HG02571 (cell line): ENCODE measurements around the gene CCDC171.
"Not testable (repeated sequence)": the region's sequence is repeated elsewhere in the genome, so short reads cannot be mapped to it uniquely, and the experiment has no call there.

ENCODE experiments used
- ATAC-seq: cut with Tn5 transposase; IDR thresholded peaks from one replicate; pipeline ENCODE4 v1.9.1; 2021; ENCODE audit warnings: mild to moderate bottlenecking, moderate library complexity; ENCODE audit not compliant: unreplicated experiment

CCDC171 gene

GRCh38 chr9:15552636-15553527 is at the start of gene CCDC171:
Gene CCDC171, plus strand, starts transcription at chr9:15553043. Its CDS starts 11,046 bp downstream, at chr9:15564089.
- peak; percentile 82 for ATAC-seq

- no peak for ATAC-seq
These were observed 46.9 kb upstream of the CCDC171 start for GRCh38 chr9:15505921-15506320.

- peak; percentile 50 for ATAC-seq
These were observed 42.7 kb upstream of the CCDC171 start for GRCh38 chr9:15509931-15510788.

GRCh38 chr9:15510789-15511575 is 41.9 kb upstream of the CCDC171 start, which contains the start of gene PSIP1:
Gene PSIP1, minus strand, starts transcription at chr9:15510970. Its CDS starts 782 bp downstream, at chr9:15510188.
- ATAC-seq: peak; percentile 76

- no peak for ATAC-seq
These were observed 40.6 kb upstream of the CCDC171 start for GRCh38 chr9:15512204-15512603.

GRCh38 chr9:15512889-15513288 is 40.0 kb upstream of the CCDC171 start:
- no peak for ATAC-seq

GRCh38 chr9:15513335-15513734 is 39.5 kb upstream of the CCDC171 start:
- no peak for ATAC-seq

GRCh38 chr9:15519831-15520230 is 33.0 kb upstream of the CCDC171 start:
- no peak for ATAC-seq

GRCh38 chr9:15521254-15521653 is 31.6 kb upstream of the CCDC171 start:
- ATAC-seq: no peak

GRCh38 chr9:15522130-15522755 is 30.6 kb upstream of the CCDC171 start:
- no peak for ATAC-seq

- ATAC-seq: no peak
These were observed 27.9 kb upstream of the CCDC171 start for GRCh38 chr9:15524845-15525455.

GRCh38 chr9:15525958-15526357 is 26.9 kb upstream of the CCDC171 start:
- ATAC-seq: no peak

GRCh38 chr9:15527035-15527434 is 25.8 kb upstream of the CCDC171 start:
- ATAC-seq: not testable (repeated sequence)

- peak; percentile 87 for ATAC-seq
These were observed 23.1 kb upstream of the CCDC171 start for GRCh38 chr9:15529566-15530324.

- no peak for ATAC-seq
These were observed 21.5 kb upstream of the CCDC171 start for GRCh38 chr9:15531380-15531779.

- ATAC-seq: no peak
These were observed 11.0 kb upstream of the CCDC171 start for GRCh38 chr9:15541872-15542271.

GRCh38 chr9:15542624-15543023 is 10.2 kb upstream of the CCDC171 start:
- ATAC-seq: no peak

- ATAC-seq: no peak
These were observed 9.6 kb upstream of the CCDC171 start for GRCh38 chr9:15543047-15543813.
